ENCODE results near the gene SLC39A2. TPM values are rescaled to one million over a fixed set of nuclear protein-coding genes. Genes with fewer than 3 reads are reported as not detected.
"Not testable (repeated sequence)": the region's sequence is repeated elsewhere in the genome, so short reads cannot be mapped to it uniquely, and the experiment has no call there.

Gene SLC39A2
- total RNA-seq (under 1 TPM; 0.24 to 0.31 TPM), polyA plus RNA-seq (ENCODE audit: insufficient read depth, low read depth, low replicate concordance) (not detected)
- long read RNA-seq, donor 1, result 0 reads
- long read RNA-seq, donor 2, result 0 reads

GRCh38 chr14:20998674-20999366 lies at the start of gene SLC39A2:
Gene SLC39A2, plus strand, starts transcription at chr14:20999293. Its CDS starts 154 bp downstream, at chr14:20999447.
- intact Hi-C loops (cut with DNase I; ENCODE audit: low total_unique reads), result no loop called here
- no peaks in the 10 kb centered on the region for H3K36me3 ChIP-seq (ENCODE audit: low read depth, missing control alignments)
- DNase-seq, result no peak
- no peaks in the 10 kb centered on the region for H3K9me3 ChIP-seq
- no peak within 1 kb of the TSS for H3K27ac ChIP-seq
- no peak within 1 kb of the TSS for H3K4me3 ChIP-seq
- TF ChIP-seq POLR2A (IDR thresholded peaks at IDR 0.05) (no peak), CTCF (IDR thresholded peaks at IDR 0.05) (no peak)
- no peaks in the 10 kb centered on the region for H3K27me3 ChIP-seq
- no peaks in the 10 kb centered on the region for H3K4me1 ChIP-seq
- 66 to 72% methylated on average over 6 of the region's 6 CpGs for WGBS, 2 donors

GRCh38 chr14:20954736-20955537 lies 44.2 kb upstream of the SLC39A2 start, which contains the start of gene RNASE2:
Gene RNASE2, plus strand, starts transcription at chr14:20955487. Its CDS starts 285 bp downstream, at chr14:20955772.
- 70 to 78% methylated on average over 4 of the region's 4 CpGs for WGBS, 2 donors
- DNase-seq; H3K9me3 ChIP-seq; H3K36me3 ChIP-seq (ENCODE audit: low read depth, missing control alignments); H3K4me1 ChIP-seq; H3K27me3 ChIP-seq; H3K27ac ChIP-seq; intact Hi-C loops (cut with DNase I; ENCODE audit: low total_unique reads); H3K4me3 ChIP-seq: not testable (repeated sequence)

GRCh38 chr14:20955538-20955873 lies 43.6 kb upstream of the SLC39A2 start:
- H3K27ac ChIP-seq; H3K4me1 ChIP-seq; DNase-seq; H3K27me3 ChIP-seq; H3K36me3 ChIP-seq (ENCODE audit: low read depth, missing control alignments); intact Hi-C loops (cut with DNase I; ENCODE audit: low total_unique reads); H3K9me3 ChIP-seq; H3K4me3 ChIP-seq: not testable (repeated sequence)
- WGBS, 2 donors, result 66 to 72% methylated on average over 5 of the region's 5 CpGs

GRCh38 chr14:20956376-20956976 lies 42.6 kb upstream of the SLC39A2 start:
- no peak overlapping the region for H3K27ac ChIP-seq
- H3K9me3 ChIP-seq, result no peaks in the 10 kb centered on the region
- DNase-seq, result no peak
- no peak overlapping the region for H3K4me3 ChIP-seq
- WGBS, 2 donors, result 88 to 93% methylated on average over 11 of the region's 11 CpGs
- no peaks in the 10 kb centered on the region for H3K4me1 ChIP-seq
- intact Hi-C loops (cut with DNase I; ENCODE audit: low total_unique reads), result no loop called here
- TF ChIP-seq POLR2A (IDR thresholded peaks at IDR 0.05) (no peak), CTCF (IDR thresholded peaks at IDR 0.05) (no peak)
- H3K36me3 ChIP-seq (ENCODE audit: low read depth, missing control alignments), result no peaks in the 10 kb centered on the region
- no peaks in the 10 kb centered on the region for H3K27me3 ChIP-seq

- H3K27me3 ChIP-seq; H3K36me3 ChIP-seq (ENCODE audit: low read depth, missing control alignments); H3K4me3 ChIP-seq; H3K9me3 ChIP-seq; H3K27ac ChIP-seq; H3K4me1 ChIP-seq; intact Hi-C loops (cut with DNase I; ENCODE audit: low total_unique reads); DNase-seq: not testable (repeated sequence)
These were observed 40.1 kb upstream of the SLC39A2 start for GRCh38 chr14:20958946-20959345.

GRCh38 chr14:20969336-20969735 lies 29.8 kb upstream of the SLC39A2 start:
- intact Hi-C loops (cut with DNase I; ENCODE audit: low total_unique reads), result no loop called here
- Histone ChIP-seq H3K36me3 (ENCODE audit: low read depth, missing control alignments) (no peaks in the 10 kb centered on the region), H3K27ac (no peak overlapping the region), H3K4me3 (no peak overlapping the region), H3K4me1 (peaks cover 5% of the 10 kb centered on the region), H3K27me3 (no peaks in the 10 kb centered on the region), H3K9me3 (no peaks in the 10 kb centered on the region)
- DNase-seq, result no peak
- WGBS, 2 donors, result 83 to 98% methylated on average over 3 of the region's 3 CpGs
- TF ChIP-seq CTCF (IDR thresholded peaks at IDR 0.05) (no peak), POLR2A (IDR thresholded peaks at IDR 0.05) (no peak)

Data from testis (tissue), 5 donors.